GM12878 (cell line): ENCODE data around the gene CCNB1IP1. TPM values are rescaled to one million over a fixed set of nuclear protein-coding genes. Genes with fewer than 3 reads are reported as not detected.

Experiments used
- ATAC-seq: fragments of 200-7000 bp; cut with Tn5 transposase; 3 replicates; pipeline ENCODE4 v1.9.1; 2020; ENCODE audit warnings: mild to moderate bottlenecking, moderate library complexity
- BruUV-seq: library from RNA; stranded (reverse); fragments of 400-500 nt; replicated peaks from 2 replicates; lab custom pipeline; 2021; lab: Mats Ljungman, UMichigan
- CTCF ChIA-PET: fragments of 300-600 bp; sonication (Branson Sonifier 250); formaldehyde crosslinking; extraction: SDS; loops from one replicate; lab custom pipeline; 2021; ENCODE audit warnings: inconsistent platforms; lab: Yijun Ruan, JAX
- POLR2A ChIA-PET: fragments of 350-600 bp; formaldehyde crosslinking; extraction: SDS; loops from one replicate; lab custom pipeline; 2021; ENCODE audit warnings: inconsistent platforms; lab: Charles Lee
- RAD21 ChIA-PET: fragments of 300-600 bp; sonication (Branson Sonifier 250); formaldehyde crosslinking; loops from one replicate; lab custom pipeline; 2023; ENCODE audit warnings: antibody characterized with exemption; ENCODE audit not compliant: unreplicated experiment; lab: Charles Lee
- SMC1A ChIA-PET: fragments of 300-600 bp; sonication (Branson Sonifier 250); formaldehyde crosslinking; loops from one replicate; lab custom pipeline; 2023; ENCODE audit not compliant: unreplicated experiment, uncharacterized antibody; lab: Charles Lee
- DNase-seq: peaks from one replicate; pipeline ENCODE4 v3.0.0-alpha.2; 2011; ENCODE audit warnings: low read depth, low spot score
- FAIRE-seq: peaks from 3 replicates; lab custom pipeline; 2011; peaks lifted over from hg19 to GRCh38; lab: Jason Lieb, UNC
- H2AFZ ChIP-seq: 2 replicates; pipeline ENCODE4 v1.6.0; 2011; ENCODE audit warnings: low read depth, low read length, control low read depth; ENCODE audit not compliant: control insufficient read depth
- H3K27ac ChIP-seq: 2 replicates; pipeline ENCODE4 v1.5.1; 2011; ENCODE audit warnings: control low read depth; ENCODE audit not compliant: control insufficient read depth, insufficient read depth
- H3K27me3 ChIP-seq, 2 experiments: replicated peaks in 1 of 2; 2 replicates each; pipeline versions ENCODE4 v1.6.0 to v1.6.1; 2011; ENCODE audit warnings: low read length in 1 of 2; ENCODE audit not compliant: control insufficient read depth in 2 of 2, insufficient read depth in 2 of 2
- H3K36me3 ChIP-seq, 2 experiments: 2 replicates each; pipeline ENCODE4 v1.5.1; 2011; ENCODE audit warnings: low read length in 1 of 2; ENCODE audit not compliant: control insufficient read depth in 2 of 2, insufficient read depth in 2 of 2
- H3K4me1 ChIP-seq: 2 replicates; pipeline ENCODE4 v1.6.1; 2011; ENCODE audit warnings: mild to moderate bottlenecking, low read length, moderate library complexity, mixed read lengths; ENCODE audit not compliant: control insufficient read depth, insufficient read depth
- H3K4me2 ChIP-seq: 2 replicates; pipeline ENCODE4 v1.6.0; 2011; ENCODE audit warnings: control low read depth; ENCODE audit not compliant: control insufficient read depth, insufficient read depth
- H3K4me3 ChIP-seq: fragments of 200-600 bp; sonication (generic); 2 replicates; pipeline ENCODE4 v1.5.1; 2016
- H3K79me2 ChIP-seq: 2 replicates; pipeline ENCODE4 v1.6.0; 2011; ENCODE audit warnings: low read length; ENCODE audit not compliant: control insufficient read depth, insufficient read depth
- H3K9ac ChIP-seq: 2 replicates; pipeline ENCODE4 v1.8.0; 2011; ENCODE audit warnings: low read length, control low read depth, mixed read lengths; ENCODE audit not compliant: control insufficient read depth, insufficient read depth
- H3K9me3 ChIP-seq: replicated peaks from 3 replicates; pipeline ENCODE4 v1.5.1; 2011; ENCODE audit warnings: mild to moderate bottlenecking, low read length; ENCODE audit not compliant: control insufficient read depth, insufficient read depth
- H4K20me1 ChIP-seq: 2 replicates; pipeline ENCODE4 v1.6.0; 2011; ENCODE audit not compliant: control insufficient read depth, insufficient read depth
- CUX1 ChIP-seq: IDR thresholded peaks from 2 replicates; pipeline ENCODE4 v1.6.1; 2012; ENCODE audit warnings: improper control_type of control experiment, low read depth, low read length; ENCODE audit not compliant: insufficient replicate concordance
- JUNB ChIP-seq: IDR thresholded peaks from 2 replicates; pipeline ENCODE4 v1.6.1; 2016; ENCODE audit warnings: antibody characterized with exemption, mild to moderate bottlenecking
- SKIL ChIP-seq: fragments of 450-650 bp; IDR thresholded peaks from 2 replicates; pipeline ENCODE4 v1.6.1; 2017; ENCODE audit warnings: mild to moderate bottlenecking, low read depth, inconsistent platforms; ENCODE audit not compliant: poor library complexity, severe bottlenecking
- SRF ChIP-seq, 2 experiments: IDR thresholded peaks; 2 replicates each; pipeline ENCODE4 v1.6.1; 2011; ENCODE audit warnings: low read depth in 2 of 2, low read length in 2 of 2, mild to moderate bottlenecking in 1 of 2, moderate library complexity in 1 of 2
- ZNF217 ChIP-seq: fragments of 450-650 bp; IDR thresholded peaks from 2 replicates; pipeline ENCODE4 v1.6.1; 2017; ENCODE audit warnings: antibody characterized with exemption, mild to moderate bottlenecking
- WGBS: methylation state at CpG from one replicate; pipeline ENCODE4 v1.1.6; 2016; ENCODE audit warnings: low lambda C conversion rate; ENCODE audit not compliant: insufficient replicate concordance, insufficient coverage; ENCODE audit errors: missing lambda C conversion rate; 5-methylcytosine and 5-hydroxymethylcytosine counted together
- in situ Hi-C: fragments of 300-500 bp; cut with MboI; formaldehyde crosslinking; loops from 9 replicates; pipeline ENCODE4 v1.14.3; 2018; ENCODE audit warnings: mixed read lengths
- intact Hi-C: fragments of 100-400 bp; cut with micrococcal nuclease; formaldehyde crosslinking; loops from one replicate; pipeline ENCODE4 v1.14.2; 2022; ENCODE audit not compliant: unreplicated experiment
- polyA plus RNA-seq, 11 experiments: library from polyadenylated mRNA; depleted of rRNA in 4 of 11; unstranded in 6 of 11; stranded (reverse) in 5 of 11; fragments of >200 nt; fragmentation: Nextera tagmentation in 4 of 11; fragmentation: Illumina TruSeq in 1 of 11; extraction: Ambion mirVana in 4 of 11; extraction: Trizol in 1 of 11; gene quantifications; 1 replicate in 1 of 11; 2 replicates in 10 of 11; pipeline versions ENCODE4 v1.2.1 to v1.2.3, GENCODE V29; 2011 to 2016; ENCODE audit warnings: inconsistent platforms in 2 of 11, missing spikeins in 2 of 11, low read depth in 1 of 11
- total RNA-seq, 4 experiments: library from RNA; depleted of rRNA in 3 of 4; stranded (reverse); fragments of >200 nt in 3 of 4; fragmentation: Illumina TruSeq in 1 of 4; extraction: Trizol in 1 of 4; gene quantifications; 2 replicates each; pipeline versions ENCODE4 v1.2.1 to v1.2.3, GENCODE V29; 2013 to 2021

The CCNB1IP1 gene
- total and polyA plus RNA-seq, 10 of the 15 experiments (the other 5 are each of a cell fraction or from before 2014, with no cell fraction given) = 20.4 to 165 (median 86.5) TPM

GRCh38 chr14:20333494-20333841 is 389 bp upstream of the CCNB1IP1 start:
- no peaks in the 10 kb centered on the region for H4K20me1 ChIP-seq
- intact Hi-C loops (loop anchor here (2.0 kb wide), 1 partner anchor 127 kb away; the partner anchor contains the start of gene PIP4P1), in situ Hi-C loops (loop anchor here (5.0 kb wide), 1 partner anchor 349 kb away; the partner anchor contains the start of gene RNASE4)
- H3K27me3 ChIP-seq = no peaks in the 10 kb centered on the region
- POLR2A ChIA-PET = interaction anchor here (0.7 to 7.4 kb wide), 7 partner anchors 9 to 332 kb away, joined by 3 to 96 read pairs (median 3); partner anchors contain the start of genes APEX1, OSGEP, PARP2 and PIP4P1
- peak; percentile 52 for TF ChIP-seq SKIL
- 0 out of 2 replicates have a peak, but pooled peaks have one; percentile 15 for TF ChIP-seq ZNF217
- peak; percentile 31 for TF ChIP-seq CUX1
- TF ChIP-seq SRF (IDR thresholded peaks at IDR 0.05; ENCODE audit: low read depth in 2 of 2, low read length in 2 of 2) = no peak
- TF ChIP-seq JUNB = peak; percentile 7
- H3K9ac ChIP-seq = no peak overlapping the region; the same call in 1 of the 2 replicates
- DNase-seq (no peak), FAIRE-seq (no peak), ATAC-seq (no peak)
- peak overlapping the region; percentile 85 for H3K27ac ChIP-seq
- SMC1A ChIA-PET = interaction anchor here (0.6 to 3.3 kb wide), 12 partner anchors 9 to 340 kb away, joined by 3 to 58 read pairs (median 4); partner anchors contain the start of genes APEX1, PARP2 and TEP1
- 0% methylated on average over 3 of the region's 3 CpGs for WGBS
- peak overlapping the region; percentile 82; the same call in 1 of the 2 replicates for H3K4me3 ChIP-seq
- H2AFZ ChIP-seq = peak overlapping the region; percentile 81
- no peaks in the 10 kb centered on the region for H3K9me3 ChIP-seq
- H3K36me3 ChIP-seq = peaks cover 0 to 4% of the 10 kb centered on the region in 2 experiments; a peak in 1 of 4 replicates
- no TSS peak for BruUV-seq
- peak overlapping the region; percentile 89 for H3K4me2 ChIP-seq
- H3K4me1 ChIP-seq = peaks cover 6% of the 10 kb centered on the region; the same call in 1 of the 2 replicates
- H3K79me2 ChIP-seq = peaks cover 43% of the 10 kb centered on the region
- CTCF ChIA-PET = interaction anchor here (0.9 to 11.3 kb wide), 10 partner anchors 9 to 331 kb away, joined by 3 to 216 read pairs (median 4); partner anchors contain the start of genes PARP2, TEP1 and TTC5
- RAD21 ChIA-PET = interaction anchor here (0.6 to 3.5 kb wide), 7 partner anchors 9 to 348 kb away, joined by 3 to 49 read pairs (median 4); partner anchors contain the start of genes PARP2 and PIP4P1
